Cardiac muscle cell (in vitro differentiated cells and primary cell): ENCODE results near the gene MESP1. TPM values are rescaled to one million over a fixed set of nuclear protein-coding genes. Genes with fewer than 3 reads are reported as not detected.

Experiments
- DNase-seq, 2 donors: peaks; one replicate each; pipeline versions ENCODE4 v3.0.0 to v3.0.0-alpha.2; 2010 to 2017; ENCODE audit warnings: low read depth in 1 of 2, low spot score in 1 of 2
- H3K27ac ChIP-seq: fragments of 200-600 bp; sonication (generic); 2 replicates; pipeline ENCODE4 v1.5.1; 2016
- H3K27me3 ChIP-seq: fragments of 200-600 bp; sonication (generic); 2 replicates; pipeline ENCODE4 v1.6.0; 2016; ENCODE audit warnings: control low read depth
- H3K36me3 ChIP-seq: fragments of 200-600 bp; sonication (generic); 2 replicates; pipeline ENCODE4 v1.5.1; 2016; ENCODE audit warnings: control low read depth
- H3K4me1 ChIP-seq: fragments of 200-600 bp; sonication (generic); 2 replicates; pipeline ENCODE4 v1.8.1; 2017; ENCODE audit warnings: low read depth, mild to moderate bottlenecking, mixed run types
- H3K4me3 ChIP-seq: fragments of 200-600 bp; sonication (generic); 2 replicates; pipeline ENCODE4 v1.5.1; 2016; ENCODE audit warnings: mild to moderate bottlenecking
- H3K9me3 ChIP-seq: fragments of 200-600 bp; sonication (generic); 2 replicates; pipeline ENCODE4 v1.5.1; 2017; ENCODE audit warnings: low read depth, mild to moderate bottlenecking, control low read depth
- polyA plus RNA-seq: library from polyadenylated mRNA; unstranded; fragments of >200 nt; fragmentation: Nextera tagmentation; extraction: Ambion mirVana; gene quantifications from 2 replicates; pipeline ENCODE4 v1.2.1, GENCODE V29; 2016
- total RNA-seq: library from RNA; depleted of rRNA; stranded (reverse); fragments of >200 nt; gene quantifications from 2 replicates; pipeline ENCODE4 v1.2.3, GENCODE V29; 2016
- TF ChIP-seq, protein P1 (sequence below): IDR thresholded peaks from 2 replicates; pipeline ENCODE4 v1.5.1; 2012; ENCODE audit warnings: low read depth, mild to moderate bottlenecking, low read length

Gene MESP1
- total and polyA plus RNA-seq, 2 experiments from 2014 or later: 5.3 to 9.9 TPM

GRCh38 chr15:89781891-89782618, 31.0 kb upstream of the MESP1 start:
- H3K36me3 ChIP-seq: no peaks in the 10 kb centered on the region
- no peak overlapping the region for H3K27ac ChIP-seq
- H3K4me3 ChIP-seq: no peak overlapping the region
- peak in 1 of 2 donors; percentile 72 for DNase-seq
- TF ChIP-seq, protein P1, sequence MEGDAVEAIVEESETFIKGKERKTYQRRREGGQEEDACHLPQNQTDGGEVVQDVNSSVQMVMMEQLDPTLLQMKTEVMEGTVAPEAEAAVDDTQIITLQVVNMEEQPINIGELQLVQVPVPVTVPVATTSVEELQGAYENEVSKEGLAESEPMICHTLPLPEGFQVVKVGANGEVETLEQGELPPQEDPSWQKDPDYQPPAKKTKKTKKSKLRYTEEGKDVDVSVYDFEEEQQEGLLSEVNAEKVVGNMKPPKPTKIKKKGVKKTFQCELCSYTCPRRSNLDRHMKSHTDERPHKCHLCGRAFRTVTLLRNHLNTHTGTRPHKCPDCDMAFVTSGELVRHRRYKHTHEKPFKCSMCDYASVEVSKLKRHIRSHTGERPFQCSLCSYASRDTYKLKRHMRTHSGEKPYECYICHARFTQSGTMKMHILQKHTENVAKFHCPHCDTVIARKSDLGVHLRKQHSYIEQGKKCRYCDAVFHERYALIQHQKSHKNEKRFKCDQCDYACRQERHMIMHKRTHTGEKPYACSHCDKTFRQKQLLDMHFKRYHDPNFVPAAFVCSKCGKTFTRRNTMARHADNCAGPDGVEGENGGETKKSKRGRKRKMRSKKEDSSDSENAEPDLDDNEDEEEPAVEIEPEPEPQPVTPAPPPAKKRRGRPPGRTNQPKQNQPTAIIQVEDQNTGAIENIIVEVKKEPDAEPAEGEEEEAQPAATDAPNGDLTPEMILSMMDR: no peak
- H3K9me3 ChIP-seq: no peaks in the 10 kb centered on the region
- H3K4me1 ChIP-seq: peaks cover 18% of the 10 kb centered on the region
- H3K27me3 ChIP-seq: no peaks in the 10 kb centered on the region

DNA sequence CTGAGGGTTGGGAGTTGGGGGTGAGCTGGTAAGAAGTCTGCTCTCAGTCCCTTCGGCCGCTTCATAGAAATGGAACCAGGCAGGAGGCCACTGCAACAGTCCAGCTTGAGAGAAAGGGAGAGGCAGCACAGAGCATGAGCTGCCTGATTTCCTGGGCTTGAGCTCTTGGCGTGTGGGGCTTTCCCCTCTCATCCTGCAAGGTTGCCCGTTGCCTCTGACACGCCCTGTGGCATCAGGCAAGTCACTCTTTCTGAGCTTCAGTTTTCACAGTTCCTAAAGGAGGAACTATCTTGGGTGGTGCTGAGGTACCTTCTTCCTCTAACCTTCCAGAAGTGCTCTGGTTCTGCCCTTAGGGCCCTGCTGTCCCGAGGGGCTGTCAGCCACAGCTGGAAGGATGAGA, 30.0 kb upstream of the MESP1 start:
- Histone ChIP-seq H3K4me1 (peaks cover 18% of the 10 kb centered on the region), H3K9me3 (no peaks in the 10 kb centered on the region), H3K27me3 (no peaks in the 10 kb centered on the region), H3K36me3 (no peaks in the 10 kb centered on the region), H3K27ac (peak overlapping the region; percentile 18), H3K4me3 (no peak overlapping the region)
- DNase-seq: no peak
- TF ChIP-seq, protein P1: no peak

GRCh38 chr15:89780601-89781000, 29.6 kb upstream of the MESP1 start:
- Histone ChIP-seq H3K4me1 (peaks cover 18% of the 10 kb centered on the region), H3K36me3 (no peaks in the 10 kb centered on the region), H3K9me3 (no peaks in the 10 kb centered on the region), H3K4me3 (no peak overlapping the region), H3K27ac (peak overlapping the region; percentile 18), H3K27me3 (no peaks in the 10 kb centered on the region)
- peak in 1 of 2 donors; percentile 59 for DNase-seq
- TF ChIP-seq, protein P1: no peak

GRCh38 chr15:89778861-89779260, 27.8 kb upstream of the MESP1 start:
- no peak overlapping the region for H3K4me3 ChIP-seq
- H3K27ac ChIP-seq: no peak overlapping the region
- TF ChIP-seq, protein P1: no peak
- H3K27me3 ChIP-seq: no peaks in the 10 kb centered on the region
- no peak for DNase-seq
- H3K4me1 ChIP-seq: peaks cover 18% of the 10 kb centered on the region
- no peaks in the 10 kb centered on the region for H3K9me3 ChIP-seq
- H3K36me3 ChIP-seq: no peaks in the 10 kb centered on the region

- TF ChIP-seq, protein P1: no peak
- no peak overlapping the region for H3K4me3 ChIP-seq
- H3K4me1 ChIP-seq: peaks cover 11% of the 10 kb centered on the region
- H3K27me3 ChIP-seq: no peaks in the 10 kb centered on the region
- H3K9me3 ChIP-seq: no peaks in the 10 kb centered on the region
- DNase-seq: no peak
- H3K36me3 ChIP-seq: no peaks in the 10 kb centered on the region
- H3K27ac ChIP-seq: no peak overlapping the region
Measured at GRCh38 chr15:89777782-89778380, 26.8 kb upstream of the MESP1 start.
